GM12801 (cell line): ENCODE measurements around the gene ECE1.

ENCODE experiments used
- TF ChIP-seq, protein P1 (sequence below): IDR thresholded peaks from one replicate; pipeline ENCODE4 v1.5.1; 2011; ENCODE audit warnings: control low read depth; ENCODE audit not compliant: insufficient read length; ENCODE audit errors: extremely low read depth

ECE1 gene

DNA sequence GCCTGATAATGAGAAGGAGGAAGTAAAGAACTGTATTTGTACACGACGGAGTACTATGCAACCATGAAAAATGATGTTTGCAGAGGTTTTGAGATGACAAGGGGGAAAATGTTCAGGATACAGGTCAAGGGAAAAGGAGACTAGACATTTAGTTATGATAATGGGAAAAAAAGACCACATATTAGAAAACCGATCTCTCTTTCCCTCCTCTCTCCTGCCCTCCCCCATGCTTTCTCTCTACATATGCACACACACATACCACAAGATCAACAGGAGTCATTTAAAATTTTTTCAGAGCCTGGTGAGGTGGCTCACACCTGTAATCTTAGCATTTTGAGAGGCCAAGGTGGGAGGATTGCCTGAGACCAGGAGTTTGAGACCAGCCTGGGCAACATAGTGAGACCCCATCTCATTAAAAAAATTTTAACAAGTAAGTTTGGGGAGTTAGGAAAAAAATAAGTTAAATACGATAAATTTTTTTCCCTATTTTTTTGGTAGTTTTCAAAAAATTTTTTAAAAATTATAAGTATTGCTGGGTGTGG, 44.5 kb downstream of the ECE1 start:
- TF ChIP-seq, protein P1, sequence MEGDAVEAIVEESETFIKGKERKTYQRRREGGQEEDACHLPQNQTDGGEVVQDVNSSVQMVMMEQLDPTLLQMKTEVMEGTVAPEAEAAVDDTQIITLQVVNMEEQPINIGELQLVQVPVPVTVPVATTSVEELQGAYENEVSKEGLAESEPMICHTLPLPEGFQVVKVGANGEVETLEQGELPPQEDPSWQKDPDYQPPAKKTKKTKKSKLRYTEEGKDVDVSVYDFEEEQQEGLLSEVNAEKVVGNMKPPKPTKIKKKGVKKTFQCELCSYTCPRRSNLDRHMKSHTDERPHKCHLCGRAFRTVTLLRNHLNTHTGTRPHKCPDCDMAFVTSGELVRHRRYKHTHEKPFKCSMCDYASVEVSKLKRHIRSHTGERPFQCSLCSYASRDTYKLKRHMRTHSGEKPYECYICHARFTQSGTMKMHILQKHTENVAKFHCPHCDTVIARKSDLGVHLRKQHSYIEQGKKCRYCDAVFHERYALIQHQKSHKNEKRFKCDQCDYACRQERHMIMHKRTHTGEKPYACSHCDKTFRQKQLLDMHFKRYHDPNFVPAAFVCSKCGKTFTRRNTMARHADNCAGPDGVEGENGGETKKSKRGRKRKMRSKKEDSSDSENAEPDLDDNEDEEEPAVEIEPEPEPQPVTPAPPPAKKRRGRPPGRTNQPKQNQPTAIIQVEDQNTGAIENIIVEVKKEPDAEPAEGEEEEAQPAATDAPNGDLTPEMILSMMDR: no peak

GRCh38 chr1:21244986-21245687, 45.1 kb downstream of the ECE1 start:
- TF ChIP-seq, protein P1: no peak

DNA sequence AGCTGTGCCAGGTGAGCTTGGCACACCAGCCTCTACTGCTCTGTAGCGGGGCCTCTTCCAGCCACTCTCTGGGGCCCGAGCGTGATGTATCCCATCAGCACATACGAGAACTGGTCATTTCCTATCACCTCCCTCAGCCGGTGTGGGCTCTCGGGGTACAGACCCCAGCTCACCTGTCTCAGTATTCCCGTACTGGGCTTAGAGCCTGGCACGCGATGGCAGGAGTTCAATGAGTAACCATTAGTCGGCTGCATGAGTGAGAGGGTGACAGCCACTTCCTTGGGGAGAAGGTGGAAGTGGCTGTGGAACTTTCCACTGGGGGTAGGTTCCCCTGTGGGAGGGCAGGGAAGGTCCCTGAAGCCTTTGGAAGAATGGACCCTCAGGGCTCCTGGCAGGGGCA, 46.1 kb downstream of the ECE1 start:
- TF ChIP-seq, protein P1: no peak

GRCh38 chr1:21242846-21243245, 47.4 kb downstream of the ECE1 start:
- TF ChIP-seq, protein P1: no peak

DNA sequence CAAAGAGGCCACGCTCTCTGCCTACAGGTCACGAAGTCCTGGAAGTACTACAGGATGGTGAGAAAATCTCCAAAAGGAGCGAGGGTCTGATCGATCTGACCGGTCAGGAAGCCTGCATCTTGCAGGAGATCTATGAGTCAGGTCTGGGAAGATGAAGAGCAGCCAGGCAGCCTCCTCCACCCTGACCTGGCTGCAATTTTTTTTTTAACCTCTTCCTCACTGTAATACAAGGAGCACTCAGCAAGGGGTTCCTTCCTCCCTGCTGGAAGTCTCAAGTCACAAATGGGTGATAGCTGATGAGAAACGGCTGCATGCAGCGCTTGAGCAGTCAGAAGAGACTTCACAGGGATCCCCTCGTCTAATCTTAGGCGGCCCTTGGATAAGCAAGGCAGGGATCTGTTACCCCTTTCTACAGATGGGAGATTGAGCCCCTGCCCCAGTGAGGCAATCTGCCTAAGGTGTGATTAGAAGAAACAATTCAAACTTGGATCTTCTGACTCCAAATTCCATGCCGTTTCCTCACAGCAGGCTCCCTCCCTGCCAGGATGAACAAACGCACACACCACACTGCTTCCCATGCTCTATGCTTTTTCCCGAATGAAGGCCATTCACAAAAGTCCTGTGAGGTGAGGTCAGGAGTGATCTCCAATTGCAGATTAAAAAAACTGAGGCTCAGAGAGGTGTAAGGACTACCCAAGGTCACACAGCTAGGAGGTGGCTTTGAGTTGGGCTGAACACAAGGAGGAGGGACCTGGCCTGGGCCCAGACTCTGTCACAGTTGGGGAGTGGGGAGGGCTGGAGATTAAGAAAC, 48.3 kb downstream of the ECE1 start:
- TF ChIP-seq, protein P1: no peak

GRCh38 chr1:21240706-21241105, 49.6 kb downstream of the ECE1 start:
- TF ChIP-seq, protein P1: no peak

DNA sequence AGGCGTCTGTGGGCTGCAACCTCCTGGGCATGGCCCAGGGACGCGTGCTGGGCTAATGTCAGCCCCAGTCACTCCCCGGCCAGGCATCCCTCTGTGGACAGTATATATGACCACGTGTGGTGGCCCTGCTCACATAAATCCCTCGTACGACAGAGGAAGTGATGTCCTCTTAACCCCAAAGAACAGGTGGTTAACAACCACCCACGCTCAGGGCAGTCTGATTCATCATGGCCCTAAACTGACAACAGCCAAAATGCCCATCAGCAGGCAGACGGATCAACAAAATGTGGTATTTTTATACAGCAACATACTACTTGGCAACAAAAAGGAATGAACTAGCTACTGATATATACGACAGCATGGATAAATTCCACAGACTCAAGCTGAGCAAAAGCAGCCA, 51.0 kb downstream of the ECE1 start:
- TF ChIP-seq, protein P1: no peak
